Measurements from ENCODE around the gene MTHFS. TPM values are rescaled to one million over a fixed set of nuclear protein-coding genes. Genes with fewer than 3 reads are reported as not detected.

MTHFS gene
- total and polyA plus RNA-seq, 3 donors from 2014 or later: 24.9 to 44.2 (median 32.5) TPM

DNA sequence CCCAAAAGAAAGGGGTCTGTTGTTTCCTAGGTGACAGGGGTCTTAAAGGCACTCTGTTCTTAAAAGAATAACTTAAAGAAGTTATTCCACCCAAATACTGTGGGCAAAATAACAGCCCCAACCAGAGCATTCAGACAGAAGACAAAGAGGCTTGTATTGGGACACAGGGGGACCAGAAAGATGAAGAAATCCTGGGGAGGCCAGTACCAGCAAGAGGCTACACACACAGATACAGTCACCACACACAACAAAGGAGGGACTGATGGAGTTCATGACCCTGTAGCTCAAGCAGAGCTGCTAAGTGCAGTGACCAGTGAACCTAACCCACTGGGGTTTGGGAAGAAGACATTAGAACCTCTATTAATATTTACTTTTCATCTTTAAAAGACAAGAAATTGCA is 59.0 kb downstream of the MTHFS start:
- intact Hi-C loops (cut with DNase I; ENCODE audit: low total_unique reads): no loop called here
- no peak overlapping the region for H3K4me3 ChIP-seq
- no peaks in the 10 kb centered on the region for H3K27me3 ChIP-seq
- H3K36me3 ChIP-seq (ENCODE audit: low read depth, missing control alignments): peaks cover 3% of the 10 kb centered on the region
- no peaks in the 10 kb centered on the region for H3K9me3 ChIP-seq
- no peak for TF ChIP-seq POLR2A (IDR thresholded peaks at IDR 0.05)
- TF ChIP-seq, protein P1, sequence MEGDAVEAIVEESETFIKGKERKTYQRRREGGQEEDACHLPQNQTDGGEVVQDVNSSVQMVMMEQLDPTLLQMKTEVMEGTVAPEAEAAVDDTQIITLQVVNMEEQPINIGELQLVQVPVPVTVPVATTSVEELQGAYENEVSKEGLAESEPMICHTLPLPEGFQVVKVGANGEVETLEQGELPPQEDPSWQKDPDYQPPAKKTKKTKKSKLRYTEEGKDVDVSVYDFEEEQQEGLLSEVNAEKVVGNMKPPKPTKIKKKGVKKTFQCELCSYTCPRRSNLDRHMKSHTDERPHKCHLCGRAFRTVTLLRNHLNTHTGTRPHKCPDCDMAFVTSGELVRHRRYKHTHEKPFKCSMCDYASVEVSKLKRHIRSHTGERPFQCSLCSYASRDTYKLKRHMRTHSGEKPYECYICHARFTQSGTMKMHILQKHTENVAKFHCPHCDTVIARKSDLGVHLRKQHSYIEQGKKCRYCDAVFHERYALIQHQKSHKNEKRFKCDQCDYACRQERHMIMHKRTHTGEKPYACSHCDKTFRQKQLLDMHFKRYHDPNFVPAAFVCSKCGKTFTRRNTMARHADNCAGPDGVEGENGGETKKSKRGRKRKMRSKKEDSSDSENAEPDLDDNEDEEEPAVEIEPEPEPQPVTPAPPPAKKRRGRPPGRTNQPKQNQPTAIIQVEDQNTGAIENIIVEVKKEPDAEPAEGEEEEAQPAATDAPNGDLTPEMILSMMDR (IDR thresholded peaks at IDR 0.05): no peak
- no peak for DNase-seq
- no peaks in the 10 kb centered on the region for H3K4me1 ChIP-seq
- H3K27ac ChIP-seq: no peak overlapping the region

DNA sequence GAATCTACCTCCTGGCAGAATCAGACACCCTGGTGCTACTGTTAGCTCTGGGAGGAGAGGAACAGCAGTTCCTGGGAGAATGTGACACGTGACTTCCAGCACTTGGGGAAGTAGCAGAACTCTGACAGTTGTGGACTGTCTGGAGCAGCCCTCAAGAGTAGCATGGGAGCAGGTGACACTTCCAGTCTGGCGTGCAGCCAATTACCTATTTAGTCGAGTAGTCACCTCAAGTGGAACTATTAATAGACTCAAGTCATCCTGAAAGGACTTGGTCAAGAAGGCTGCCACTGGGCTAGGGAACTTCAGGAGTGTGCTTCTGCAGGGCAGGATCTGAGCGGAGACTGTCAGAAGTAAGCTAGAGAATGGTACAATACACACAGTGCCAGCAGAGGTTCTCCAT is 62.3 kb downstream of the MTHFS start:
- 81 to 84% methylated on average over 4 of the region's 4 CpGs for WGBS, 2 donors
- Histone ChIP-seq H3K9me3 (no peaks in the 10 kb centered on the region), H3K27me3 (no peaks in the 10 kb centered on the region)

DNA sequence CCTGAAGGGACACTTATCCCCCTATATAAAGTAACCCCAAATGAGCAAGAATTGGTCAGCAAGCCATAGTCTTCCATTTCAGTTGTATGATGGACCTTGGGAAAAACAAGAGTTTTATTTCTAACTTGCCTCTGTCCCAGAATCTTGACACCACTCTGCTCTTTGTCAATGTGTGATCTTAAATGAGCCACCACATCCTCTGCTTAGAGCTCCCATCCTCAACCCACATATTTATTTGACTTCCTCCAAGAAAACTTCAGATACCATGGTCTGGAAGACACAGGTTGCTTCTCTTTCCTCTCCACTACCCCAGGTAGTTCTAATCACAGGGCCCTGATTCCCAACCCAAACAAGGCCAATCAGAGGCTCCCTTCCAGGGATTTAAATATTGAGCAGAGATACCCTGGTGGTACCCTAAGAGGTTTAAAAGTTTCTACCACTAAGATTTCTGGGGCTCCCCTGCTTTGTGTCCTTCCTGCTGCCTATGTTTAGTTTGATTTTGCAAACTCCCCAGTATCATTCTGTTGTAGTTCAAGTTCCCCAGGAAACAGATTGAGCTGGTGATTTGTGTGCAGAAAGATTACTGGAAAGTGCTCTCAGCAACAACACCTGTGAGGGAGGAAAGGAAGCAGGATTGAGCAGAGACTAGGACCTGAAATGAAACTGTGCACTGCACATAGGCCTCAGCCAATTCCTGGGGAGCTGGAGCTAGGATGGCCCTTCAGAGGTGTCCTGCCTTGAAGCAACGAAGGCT is 64.3 kb downstream of the MTHFS start:
- TF ChIP-seq, protein P1 (IDR thresholded peaks at IDR 0.05): no peak
- no peak for TF ChIP-seq POLR2A (IDR thresholded peaks at IDR 0.05)
- Histone ChIP-seq H3K36me3 (ENCODE audit: low read depth, missing control alignments) (no peaks in the 10 kb centered on the region), H3K27ac (no peak overlapping the region), H3K27me3 (no peaks in the 10 kb centered on the region), H3K4me3 (no peak overlapping the region), H3K9me3 (no peaks in the 10 kb centered on the region), H3K4me1 (no peaks in the 10 kb centered on the region)
- intact Hi-C loops (cut with DNase I; ENCODE audit: low total_unique reads): no loop called here
- 73 to 88% methylated on average over 1 of the region's 1 CpG for WGBS, 2 donors
- DNase-seq: no peak

More for the DNA sequence above, 62.3 kb downstream of the MTHFS start:
- no peaks in the 10 kb centered on the region for H3K36me3 ChIP-seq (ENCODE audit: low read depth, missing control alignments)
- H3K27ac ChIP-seq: no peak overlapping the region
- intact Hi-C loops (cut with DNase I; ENCODE audit: low total_unique reads): no loop called here
- TF ChIP-seq POLR2A (IDR thresholded peaks at IDR 0.05): no peak
- H3K4me1 ChIP-seq: no peaks in the 10 kb centered on the region
- DNase-seq: no peak
- H3K4me3 ChIP-seq: no peak overlapping the region

DNA sequence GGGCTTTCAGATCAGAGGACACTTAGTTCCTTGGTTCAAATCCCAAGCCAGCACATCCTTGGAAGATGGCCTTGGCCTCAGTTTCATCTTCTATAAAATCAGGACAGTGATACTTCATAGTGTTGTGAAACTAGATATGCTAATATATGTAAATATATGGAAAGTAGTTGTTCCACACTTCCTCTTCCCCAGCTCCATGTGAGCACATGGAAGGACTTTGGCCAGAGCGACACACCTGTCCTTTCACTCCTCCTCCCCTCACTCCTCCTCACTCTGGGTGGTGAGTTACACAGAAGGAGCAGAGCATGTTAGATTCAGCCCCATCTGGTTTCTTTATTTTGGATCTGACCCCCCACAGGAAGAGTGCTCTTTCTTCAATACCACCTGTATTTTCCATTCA is 65.2 kb downstream of the MTHFS start:
- DNase-seq: no peak
- Histone ChIP-seq H3K36me3 (ENCODE audit: low read depth, missing control alignments) (no peaks in the 10 kb centered on the region), H3K4me1 (no peaks in the 10 kb centered on the region), H3K4me3 (no peak overlapping the region), H3K27ac (no peak overlapping the region), H3K27me3 (no peaks in the 10 kb centered on the region), H3K9me3 (no peaks in the 10 kb centered on the region)
- WGBS, 2 donors: 79 to 96% methylated on average over 1 of the region's 1 CpG
- no peak for TF ChIP-seq POLR2A (IDR thresholded peaks at IDR 0.05)
- TF ChIP-seq, protein P1 (IDR thresholded peaks at IDR 0.05): no peak
- intact Hi-C loops (cut with DNase I; ENCODE audit: low total_unique reads): no loop called here

DNA sequence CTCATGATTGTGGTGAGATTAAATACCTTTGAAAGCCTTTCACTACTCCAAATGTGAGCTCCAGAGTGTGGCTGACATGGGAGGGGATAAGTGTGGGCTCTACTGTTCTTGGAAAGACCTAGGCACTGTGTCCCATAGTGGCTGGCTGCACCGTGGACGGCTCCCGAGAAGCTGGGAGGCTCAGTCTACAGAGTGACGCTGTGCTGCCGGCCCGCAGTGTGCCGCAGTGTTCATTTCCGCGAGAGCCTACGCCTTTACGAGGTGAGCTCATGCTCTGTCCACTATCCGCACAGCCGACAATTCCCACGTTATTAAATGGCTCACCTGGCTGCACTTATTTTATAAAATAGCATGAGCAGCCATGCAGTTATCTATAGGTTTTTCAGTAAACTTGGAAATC is 66.9 kb downstream of the MTHFS start:
- H3K4me1 ChIP-seq: no peaks in the 10 kb centered on the region
- H3K36me3 ChIP-seq (ENCODE audit: low read depth, missing control alignments): no peaks in the 10 kb centered on the region
- intact Hi-C loops (cut with DNase I; ENCODE audit: low total_unique reads): loop anchor here (5.0 kb wide), 1 partner anchor 508 kb away; no protein-coding TSS in a partner anchor
- WGBS, 2 donors: 65 to 85% methylated on average over 8 to 14 of the region's 14 CpGs
- no peak for DNase-seq
- H3K27ac ChIP-seq: no peak overlapping the region
- H3K27me3 ChIP-seq: no peaks in the 10 kb centered on the region
- TF ChIP-seq, protein P1 (IDR thresholded peaks at IDR 0.05): no peak
- no peak for TF ChIP-seq POLR2A (IDR thresholded peaks at IDR 0.05)
- H3K9me3 ChIP-seq: no peaks in the 10 kb centered on the region
- H3K4me3 ChIP-seq: no peak overlapping the region
